Pancreas (tissue), 10 donors: ENCODE measurements around the gene AGBL4. TPM values are rescaled to one million over a fixed set of nuclear protein-coding genes. Genes with fewer than 3 reads are reported as not detected.

Source experiments
- ATAC-seq, 4 donors: fragments of 200-7000 bp; cut with Tn5 transposase; one replicate each; pipeline versions ENCODE4 v1.8.0 to v1.9.1; 2020; ENCODE audit warnings: mild to moderate bottlenecking in 4 of 4, moderate library complexity in 4 of 4
- DNase-seq, 6 donors: peaks; one replicate each; pipeline ENCODE4 v3.0.0-alpha.2; 2020
- FAIRE-seq: peaks from 2 replicates; lab custom pipeline; 2012; peaks lifted over from hg19 to GRCh38; lab: Jason Lieb, UNC
- H3K27ac ChIP-seq, 4 donors: fragments of 200-600 bp; sonication (generic); 1 replicate in 3 of 4; 2 replicates in 1 of 4; pipeline versions ENCODE4 v1.5.0 to v1.8.0; 2020
- H3K27me3 ChIP-seq, 4 donors: fragments of 200-600 bp; one replicate each; pipeline ENCODE4 v1.8.0; 2021
- H3K36me3 ChIP-seq, 3 donors: fragments of 200-600 bp; sonication (generic) in 1 of 3; one replicate each; pipeline versions ENCODE4 v1.5.0 to v1.8.0; 2020 to 2021
- H3K4me1 ChIP-seq, 3 donors: fragments of 200-600 bp; one replicate each; pipeline ENCODE4 v1.8.0; 2021
- H3K4me3 ChIP-seq, 4 donors: fragments of 200-600 bp; sonication (generic) in 2 of 4; one replicate each; pipeline versions ENCODE4 v1.5.0 to v1.8.0; 2020 to 2021
- H3K9me3 ChIP-seq, 4 donors: fragments of 200-600 bp; one replicate each; pipeline ENCODE4 v1.8.0; 2021
- WGBS, 2 donors: extraction: QIAGEN DNeasy Blood & Tissue Kit; methylation state at CpG; one replicate each; pipeline ENCODE4 v1.1.7; 2013; 5-methylcytosine and 5-hydroxymethylcytosine counted together
- intact Hi-C, 3 donors: fragments of 100-400 bp; cut with DNase I; formaldehyde crosslinking; loops; one replicate each; pipeline versions ENCODE4 v1.11.1 to v1.14.2; 2022
- polyA plus RNA-seq, 2 donors: library from polyadenylated mRNA; stranded (reverse); fragments of 200-250 nt; gene quantifications; one replicate each; pipeline ENCODE4 v1.2.3, GENCODE V29; 2013
- total RNA-seq, 6 donors: library from RNA; stranded (reverse); fragmentation: NEBNext Ultra II Directional in 4 of 6; extraction: Animal tissue kit (Norgen Biotek cat#: 25700) in 4 of 6; gene quantifications; one replicate each; pipeline versions ENCODE4 v1.2.1 to v1.2.4, GENCODE V29; 2021 to 2023
- TF ChIP-seq, protein P1 (sequence below), 4 donors: fragments of 200-600 bp; sonication (generic) in 3 of 4; IDR thresholded peaks; one replicate each; pipeline versions ENCODE4 v1.5.0 to v1.8.0; 2021; ENCODE audit warnings: antibody characterized with exemption in 4 of 4
- donor health status: healthy with polysubstance abuse.
- donor health status: DM: no; HTN: no; CAD: no; lungs with moderate emphysema.
- donor health status: DM: no; HTN: no; CAD: no.
- donor health status: control.
- donor health status: control.
- donor health status: Bipolar disorder and iron deficiency.
- donor health status: DM: yes; HTN: yes; CAD: no.
- donor health status: DM: no; HTN: no; CAD: no.
- donor health status: DM: no; HTN: no; CAD: no.
- donor health status: DM: yes; HTN: yes; CAD: no.

The AGBL4 gene
- total and polyA plus RNA-seq, 8 donors = 0.15 to 1.2 (median 0.59) TPM

- Histone ChIP-seq H3K27me3 (no peaks in the 10 kb centered on the region), H3K9me3 (no peaks in the 10 kb centered on the region), H3K27ac (no peak overlapping the region), H3K4me1 (peaks cover 4 to 6% (median 6%) of the 10 kb centered on the region in 3 donors), H3K36me3 (no peaks in the 10 kb centered on the region), H3K4me3 (no peak overlapping the region)
- 96 to 100% methylated on average over 1 of the region's 1 CpG for WGBS, 2 donors
- ATAC-seq (no peak), FAIRE-seq (no peak), DNase-seq (no peak)
- intact Hi-C loops = no loop called here
- TF ChIP-seq, protein P1, sequence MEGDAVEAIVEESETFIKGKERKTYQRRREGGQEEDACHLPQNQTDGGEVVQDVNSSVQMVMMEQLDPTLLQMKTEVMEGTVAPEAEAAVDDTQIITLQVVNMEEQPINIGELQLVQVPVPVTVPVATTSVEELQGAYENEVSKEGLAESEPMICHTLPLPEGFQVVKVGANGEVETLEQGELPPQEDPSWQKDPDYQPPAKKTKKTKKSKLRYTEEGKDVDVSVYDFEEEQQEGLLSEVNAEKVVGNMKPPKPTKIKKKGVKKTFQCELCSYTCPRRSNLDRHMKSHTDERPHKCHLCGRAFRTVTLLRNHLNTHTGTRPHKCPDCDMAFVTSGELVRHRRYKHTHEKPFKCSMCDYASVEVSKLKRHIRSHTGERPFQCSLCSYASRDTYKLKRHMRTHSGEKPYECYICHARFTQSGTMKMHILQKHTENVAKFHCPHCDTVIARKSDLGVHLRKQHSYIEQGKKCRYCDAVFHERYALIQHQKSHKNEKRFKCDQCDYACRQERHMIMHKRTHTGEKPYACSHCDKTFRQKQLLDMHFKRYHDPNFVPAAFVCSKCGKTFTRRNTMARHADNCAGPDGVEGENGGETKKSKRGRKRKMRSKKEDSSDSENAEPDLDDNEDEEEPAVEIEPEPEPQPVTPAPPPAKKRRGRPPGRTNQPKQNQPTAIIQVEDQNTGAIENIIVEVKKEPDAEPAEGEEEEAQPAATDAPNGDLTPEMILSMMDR (IDR thresholded peaks at IDR 0.05) = no peak
Measured at GRCh38 chr1:48765335-48765734, 1258.4 kb downstream of the AGBL4 start.

GRCh38 chr1:48761986-48762385 lies 1261.8 kb downstream of the AGBL4 start:
- Histone ChIP-seq H3K4me3 (no peak overlapping the region), H3K27ac (no peak overlapping the region), H3K36me3 (peaks cover 0 to 10% (median 0%) of the 10 kb centered on the region in 3 donors), H3K4me1 (no peaks in the 10 kb centered on the region), H3K27me3 (no peaks in the 10 kb centered on the region), H3K9me3 (no peaks in the 10 kb centered on the region)
- DNase-seq = peak in 1 of 6 donors; percentile 20
- intact Hi-C loops = no loop called here
- WGBS, 2 donors = 87 to 91% methylated on average over 7 of the region's 7 CpGs
- ATAC-seq = no peak
- no peak for FAIRE-seq
- TF ChIP-seq, protein P1 (IDR thresholded peaks at IDR 0.05) = no peak

- Histone ChIP-seq H3K4me3 (no peak overlapping the region), H3K27me3 (no peaks in the 10 kb centered on the region), H3K9me3 (no peaks in the 10 kb centered on the region), H3K4me1 (no peaks in the 10 kb centered on the region), H3K36me3 (peaks cover 0 to 10% (median 0%) of the 10 kb centered on the region in 3 donors), H3K27ac (no peak overlapping the region)
- DNase-seq (no peak), FAIRE-seq (no peak), ATAC-seq (peak in 1 of 4 donors; percentile 49)
- intact Hi-C loops = no loop called here
- TF ChIP-seq, protein P1 (IDR thresholded peaks at IDR 0.05) = no peak
Measured at GRCh38 chr1:48761411-48761810, 1262.3 kb downstream of the AGBL4 start.

DNA sequence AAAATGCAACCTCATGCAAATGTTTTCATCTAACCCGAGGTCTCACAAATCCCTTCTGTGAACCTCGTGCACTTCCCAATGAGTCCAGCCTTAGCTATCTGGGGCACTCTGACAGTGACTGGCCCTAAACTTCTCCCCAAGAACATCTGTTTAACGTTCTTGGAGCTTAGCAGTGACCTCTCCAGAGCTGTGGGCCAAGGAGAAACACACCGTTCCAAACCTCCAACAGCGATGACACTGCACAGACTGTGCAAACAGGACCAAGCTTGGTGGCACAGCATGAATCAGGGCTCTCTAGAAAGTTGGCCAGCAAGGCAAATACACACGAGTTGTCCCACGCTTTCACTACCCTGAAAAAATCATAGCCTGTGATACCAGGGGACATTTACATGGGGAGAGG lies 1262.9 kb downstream of the AGBL4 start:
- no peaks in the 10 kb centered on the region for H3K4me1 ChIP-seq
- no peak for FAIRE-seq
- no peak for DNase-seq
- no peak overlapping the region for H3K4me3 ChIP-seq
- no peak overlapping the region for H3K27ac ChIP-seq
- peaks cover 0 to 10% (median 0%) of the 10 kb centered on the region in 3 donors for H3K36me3 ChIP-seq
- intact Hi-C loops = no loop called here
- no peaks in the 10 kb centered on the region for H3K9me3 ChIP-seq
- TF ChIP-seq, protein P1 (IDR thresholded peaks at IDR 0.05) = no peak
- no peak for ATAC-seq
- 68 to 78% methylated on average over 7 of the region's 7 CpGs for WGBS, 2 donors
- no peaks in the 10 kb centered on the region for H3K27me3 ChIP-seq

GRCh38 chr1:48758976-48759375 lies 1264.8 kb downstream of the AGBL4 start:
- H3K27me3 ChIP-seq = no peaks in the 10 kb centered on the region
- 96 to 97% methylated on average over 18 of the region's 18 CpGs for WGBS, 2 donors
- H3K4me1 ChIP-seq = no peaks in the 10 kb centered on the region
- TF ChIP-seq, protein P1 (IDR thresholded peaks at IDR 0.05) = no peak
- no peak for FAIRE-seq
- H3K9me3 ChIP-seq = no peaks in the 10 kb centered on the region
- no peak overlapping the region for H3K4me3 ChIP-seq
- H3K27ac ChIP-seq = no peak overlapping the region
- intact Hi-C loops = no loop called here
- ATAC-seq = no peak
- H3K36me3 ChIP-seq = peaks cover 0 to 10% (median 0%) of the 10 kb centered on the region in 3 donors
- DNase-seq = peak in 1 of 6 donors; percentile 54
